Stimulated activated CD8-positive, alpha-beta memory T cell treated with anti-CD3 and anti-CD28 coated beads, Interleukin-2, amount 100 ng/mL, for 1 hour (primary cell): ENCODE data around the gene CMSS1.
"Not testable (repeated sequence)": the region's sequence is repeated elsewhere in the genome, so short reads cannot be mapped to it uniquely, and the experiment has no call there.

Source experiments
- DNase-seq, 2 donors: peaks; one replicate each; pipeline ENCODE4 v3.0.0-alpha.2; 2020; ENCODE audit warnings: low read depth in 2 of 2

The CMSS1 gene

DNA sequence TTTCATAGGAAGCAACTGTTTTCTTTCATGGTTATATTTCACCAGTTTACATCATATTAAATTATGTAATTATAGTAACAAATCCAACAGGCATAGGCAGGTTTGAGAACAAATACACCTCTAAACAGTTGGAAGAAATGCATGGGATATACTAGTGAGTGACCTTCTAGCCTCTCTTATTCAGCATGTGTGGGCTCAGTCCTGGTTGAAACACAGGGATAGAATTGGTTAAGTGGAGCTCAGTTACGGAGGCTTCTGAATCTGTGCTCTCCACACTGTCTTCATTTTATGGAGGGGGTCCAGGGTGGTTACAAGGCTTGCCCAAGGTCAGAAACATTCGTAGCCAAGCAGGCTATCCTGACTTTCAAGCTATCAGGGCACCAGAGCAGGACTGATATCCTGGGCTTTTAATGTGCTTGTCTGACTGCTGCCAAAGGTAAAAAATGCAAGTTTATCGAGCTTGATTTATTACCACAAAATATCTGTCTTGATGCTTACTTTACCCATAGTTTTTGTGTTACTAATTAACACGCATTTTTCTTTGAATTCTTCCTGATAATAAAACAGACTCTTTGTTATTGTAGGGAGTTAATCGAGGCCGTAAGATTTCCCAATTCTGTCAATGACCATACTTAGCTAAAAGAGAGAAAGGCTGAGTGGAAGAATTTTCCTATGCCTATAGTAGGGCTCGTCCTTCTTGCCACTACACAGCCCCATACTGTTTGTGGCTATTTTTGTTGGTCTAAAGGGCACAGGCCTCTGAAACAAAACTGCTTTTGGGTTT is 207.1 kb downstream of the CMSS1 start:
- DNase-seq: no peak

DNA sequence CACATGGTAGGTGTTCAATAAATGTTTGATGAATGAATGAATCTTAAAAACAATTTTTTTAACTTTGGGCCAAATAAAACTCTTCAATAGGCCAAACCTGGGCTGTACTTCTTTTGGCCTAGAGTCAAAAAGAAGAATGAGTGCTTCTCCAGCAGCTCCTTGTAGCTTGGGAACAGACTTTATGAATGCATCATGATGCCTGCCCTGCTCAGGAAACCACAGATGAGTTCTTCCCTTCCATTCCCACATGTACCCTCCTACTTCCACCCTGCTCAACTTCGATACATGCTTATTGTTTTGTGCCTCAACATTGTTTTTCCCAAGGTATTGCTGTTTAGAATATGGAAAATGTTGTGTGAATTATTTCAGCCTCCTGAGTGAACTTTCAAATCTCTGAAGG is 209.7 kb downstream of the CMSS1 start:
- no peak for DNase-seq

DNA sequence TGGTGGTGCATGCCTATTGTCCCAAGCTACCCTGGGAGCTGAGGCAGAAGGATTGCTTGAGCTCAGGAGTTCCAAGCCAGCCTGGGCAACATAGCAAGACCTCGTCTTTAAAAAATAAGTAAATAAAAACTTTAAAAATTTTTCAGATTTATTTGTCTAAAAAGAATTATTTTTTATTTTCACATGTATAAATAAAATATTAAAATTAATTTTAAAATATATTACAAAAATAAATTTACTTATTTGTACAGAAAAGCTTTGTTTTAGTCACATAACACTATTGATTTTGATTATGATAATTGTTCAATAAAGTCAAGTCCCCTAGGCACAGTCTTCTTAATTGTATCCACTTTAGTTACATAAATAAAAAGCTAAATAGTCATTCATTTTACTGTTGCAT is 211.4 kb downstream of the CMSS1 start:
- DNase-seq: no peak

DNA sequence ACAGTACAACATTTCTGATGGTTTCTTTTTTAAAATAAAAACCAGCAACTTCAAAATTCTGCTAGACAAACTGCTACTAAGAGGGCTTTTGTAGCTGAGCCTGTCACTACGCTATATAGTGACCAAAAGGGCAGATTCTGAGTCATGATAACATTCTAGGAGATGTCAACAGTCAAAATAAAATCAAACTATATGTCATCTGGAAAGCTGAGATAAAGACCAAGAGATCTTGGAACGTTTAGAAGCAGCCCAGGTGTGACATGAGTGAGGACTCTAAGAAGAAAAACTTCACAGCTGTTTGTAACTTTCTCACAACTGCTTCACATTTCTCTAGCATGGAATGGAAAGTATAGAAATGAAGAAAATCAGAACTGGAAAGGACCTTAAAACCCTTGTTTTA is 212.0 kb downstream of the CMSS1 start:
- no peak for DNase-seq

DNA sequence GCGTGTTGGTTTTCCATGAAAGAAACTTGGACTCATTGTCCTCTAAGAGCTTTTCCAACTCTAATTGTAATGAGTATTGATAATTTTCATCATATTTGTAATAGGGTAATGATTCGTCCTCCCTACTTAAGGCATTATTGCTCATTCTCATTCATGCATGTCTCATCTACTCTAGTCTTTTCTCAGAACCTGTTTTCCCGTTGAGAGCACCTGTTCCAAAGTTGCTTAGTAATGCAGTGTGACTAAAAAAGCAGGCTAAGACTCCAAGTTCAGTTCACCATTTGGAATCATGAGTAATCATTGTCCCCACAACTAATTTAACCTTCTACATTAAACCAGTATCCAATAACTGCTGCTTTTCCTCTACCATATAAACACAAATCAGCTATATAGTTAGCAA is 212.7 kb downstream of the CMSS1 start:
- no peak for DNase-seq

DNA sequence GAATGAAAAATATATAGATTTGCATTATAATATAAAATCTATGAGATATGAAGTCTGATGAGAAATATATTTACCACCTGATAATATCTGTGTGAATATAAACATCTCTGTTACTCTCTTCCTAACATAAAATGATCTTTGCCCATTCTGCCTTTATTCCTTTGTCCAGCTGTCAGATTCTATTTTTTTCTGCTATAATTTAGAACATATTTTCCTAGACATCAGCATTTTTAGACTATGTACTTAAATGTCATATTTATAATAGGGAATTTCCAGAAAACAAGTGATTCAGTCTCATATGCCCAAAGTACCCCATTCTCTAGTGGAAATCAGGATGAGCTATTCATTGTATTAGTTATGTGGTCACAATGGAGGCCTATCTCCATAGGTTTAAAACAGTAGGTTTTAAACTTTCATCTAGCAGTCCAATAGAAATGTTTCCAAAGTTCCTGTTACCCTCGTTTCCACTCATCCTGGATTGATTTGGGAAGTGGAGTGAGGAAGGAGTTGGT is 213.3 kb downstream of the CMSS1 start:
- no peak for DNase-seq

DNA sequence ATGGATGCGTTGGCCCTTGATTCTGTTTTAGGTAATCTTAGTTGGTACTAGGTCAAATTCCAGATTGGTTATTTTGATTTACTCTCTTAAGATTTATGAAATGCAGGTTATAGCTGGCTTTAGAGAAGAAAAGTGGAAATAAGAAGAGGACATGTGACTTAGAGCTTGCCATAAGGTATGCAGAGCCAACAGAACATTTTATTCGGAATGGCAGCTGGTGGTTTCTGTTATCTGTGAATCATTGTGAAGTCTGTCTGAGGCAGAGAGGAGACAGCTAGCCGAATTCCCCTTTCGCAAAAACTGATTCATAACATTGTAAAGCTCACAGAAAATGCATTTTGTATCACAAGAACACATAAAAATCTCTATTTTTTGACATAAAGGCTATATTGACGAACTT is 214.6 kb downstream of the CMSS1 start:
- no peak for DNase-seq

DNA sequence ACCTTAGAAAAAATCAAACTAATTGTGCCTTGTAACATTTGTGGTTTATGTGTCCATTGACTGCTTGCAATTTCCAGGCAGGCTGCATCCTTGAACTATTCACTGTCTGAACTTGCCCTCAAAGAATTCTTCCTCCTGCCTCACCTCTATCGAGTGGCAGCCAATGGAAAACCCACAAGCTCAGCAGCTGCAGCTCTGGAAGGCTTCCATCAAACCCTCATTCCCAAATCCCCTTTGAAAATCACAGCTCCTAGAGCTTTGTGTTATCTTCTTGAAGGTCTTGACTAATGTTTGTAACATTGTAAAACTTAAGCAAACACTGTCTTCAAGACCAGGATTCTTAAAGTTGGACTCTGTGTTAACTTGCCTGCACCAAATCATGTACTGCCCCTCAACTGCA is 215.5 kb downstream of the CMSS1 start:
- no peak for DNase-seq

DNA sequence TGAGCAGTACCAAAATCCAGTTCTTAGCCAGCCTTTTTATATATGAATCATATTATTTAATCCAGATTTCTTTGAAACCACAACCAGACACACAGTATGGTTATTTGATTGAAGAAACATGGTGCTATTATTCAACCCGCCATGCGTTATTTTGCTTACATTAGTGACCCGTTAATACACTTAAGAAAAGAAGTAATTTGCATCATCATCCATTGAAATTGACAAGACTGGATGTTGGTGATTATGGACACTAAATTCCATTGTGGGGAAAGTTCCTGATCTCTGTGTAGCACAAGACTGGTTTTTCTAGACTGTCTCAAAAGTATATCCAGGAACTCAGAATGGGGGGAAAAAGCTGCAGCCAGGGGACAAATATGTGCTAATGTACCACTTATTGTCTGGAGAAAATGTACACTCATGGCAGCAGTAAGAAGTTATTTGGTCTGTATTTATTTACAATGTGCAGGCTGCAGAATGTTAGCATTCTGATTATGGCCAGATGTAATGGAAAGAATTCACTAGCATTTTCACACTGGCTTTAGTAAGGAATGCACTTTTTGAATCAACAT is 216.3 kb downstream of the CMSS1 start:
- no peak for DNase-seq

DNA sequence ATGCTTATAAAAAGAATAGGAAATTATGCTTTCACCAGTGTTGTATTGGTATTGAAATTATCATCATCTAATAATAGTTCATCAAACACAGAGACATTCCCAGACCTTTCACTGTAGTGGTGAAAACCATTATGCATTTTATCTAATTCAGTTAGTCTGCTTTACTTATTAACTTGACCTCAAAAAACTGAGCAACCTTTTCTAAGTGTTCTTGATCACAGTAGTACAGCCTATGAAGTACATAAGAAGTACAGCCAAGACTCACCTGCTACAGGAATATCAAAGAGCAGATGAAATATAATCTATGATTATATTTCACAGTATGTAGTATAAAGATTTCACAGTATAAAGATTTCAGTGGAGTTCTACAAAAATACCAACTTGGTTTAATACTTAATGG is 221.4 kb downstream of the CMSS1 start:
- DNase-seq: no peak

DNA sequence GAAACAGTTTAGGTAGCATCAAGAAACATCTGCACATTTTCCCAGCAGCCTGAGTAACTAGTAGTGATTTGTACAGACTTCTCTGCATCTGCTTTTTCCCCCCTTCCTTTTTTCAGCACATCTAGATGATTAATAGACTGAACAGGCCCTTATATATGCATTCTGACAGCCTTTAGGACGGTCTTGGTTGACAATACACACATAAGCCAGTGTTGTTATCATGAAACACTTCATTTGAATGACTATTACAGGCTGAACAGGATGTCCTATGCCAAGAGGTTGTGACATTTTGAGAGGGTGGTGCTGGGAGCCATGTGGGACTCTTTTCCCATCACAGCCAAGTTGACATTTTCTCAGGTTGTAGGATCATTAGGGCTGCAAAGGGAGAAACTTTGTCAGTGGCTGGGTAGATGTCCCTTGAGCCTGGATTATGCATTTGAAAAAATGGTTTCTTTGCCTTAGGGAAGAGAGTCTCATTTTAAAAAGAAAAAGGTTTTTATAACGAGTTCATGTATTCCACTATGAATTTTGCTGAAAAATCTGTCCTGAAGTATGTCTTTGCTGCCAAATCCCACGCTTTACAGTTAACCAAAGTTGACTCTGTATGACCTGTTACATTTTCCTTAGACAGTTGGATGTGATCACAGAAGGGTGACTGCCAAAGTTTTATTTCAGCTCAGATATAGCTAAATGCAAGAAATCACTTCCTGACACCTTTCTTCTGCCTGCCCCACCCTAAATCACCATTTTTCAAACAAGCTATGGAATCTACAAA is 223.0 kb downstream of the CMSS1 start:
- no peak for DNase-seq

DNA sequence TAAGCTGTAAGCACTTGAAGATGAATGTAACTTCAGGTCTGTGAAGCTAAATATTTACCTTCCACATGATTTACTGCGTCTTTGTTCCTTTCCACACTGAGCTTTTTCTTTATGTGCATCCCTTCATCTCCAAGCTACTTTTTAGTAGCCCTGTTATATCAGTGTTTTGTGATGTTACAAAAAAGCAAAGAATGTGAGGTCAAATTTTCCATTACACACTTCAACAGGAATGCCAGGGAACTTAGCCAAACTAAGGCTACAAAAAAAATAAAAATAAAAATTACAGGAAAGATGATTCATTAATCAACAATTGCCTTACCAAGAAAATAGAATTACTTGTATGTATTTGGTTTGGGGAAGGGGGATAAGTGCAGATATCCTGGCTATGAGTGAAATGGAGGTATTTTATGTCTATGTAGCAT is 223.7 kb downstream of the CMSS1 start:
- no peak for DNase-seq

DNA sequence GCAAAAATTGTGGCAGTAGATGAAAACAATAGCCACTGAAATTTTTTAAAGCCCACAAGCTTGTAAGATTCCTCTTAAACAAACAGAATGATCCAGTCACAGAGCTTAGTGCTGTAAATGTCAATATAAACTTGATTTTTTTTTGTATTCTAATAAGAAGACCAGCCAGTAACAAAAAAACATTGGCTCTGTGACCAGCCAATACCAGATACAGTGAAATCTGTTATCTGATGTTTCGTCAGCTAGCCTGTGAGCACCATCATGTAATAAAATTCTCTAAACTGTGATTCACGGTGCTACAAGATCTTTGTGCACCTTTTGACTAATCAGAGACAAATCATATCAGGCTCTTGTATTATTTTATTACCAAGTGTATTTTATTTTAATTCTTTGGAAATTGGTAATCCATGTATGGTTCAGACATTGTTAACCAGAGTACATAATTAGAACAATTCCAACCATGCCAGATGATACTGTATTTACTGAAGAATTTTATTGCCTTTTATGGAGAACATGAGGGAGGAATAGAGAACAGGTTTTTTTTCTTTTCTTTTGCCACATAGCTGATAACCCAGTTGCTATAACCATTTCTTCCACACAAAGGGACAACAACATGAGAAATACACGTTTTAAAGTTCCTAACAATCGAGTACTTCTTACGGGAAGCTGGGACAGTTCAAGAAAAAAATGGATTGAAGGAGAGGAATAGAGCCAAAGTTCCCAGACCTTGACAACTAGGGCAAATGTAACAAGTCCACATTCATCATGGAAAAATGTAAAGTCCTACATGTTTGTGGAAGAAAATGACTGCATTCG is 224.7 kb downstream of the CMSS1 start:
- DNase-seq: no peak

DNA sequence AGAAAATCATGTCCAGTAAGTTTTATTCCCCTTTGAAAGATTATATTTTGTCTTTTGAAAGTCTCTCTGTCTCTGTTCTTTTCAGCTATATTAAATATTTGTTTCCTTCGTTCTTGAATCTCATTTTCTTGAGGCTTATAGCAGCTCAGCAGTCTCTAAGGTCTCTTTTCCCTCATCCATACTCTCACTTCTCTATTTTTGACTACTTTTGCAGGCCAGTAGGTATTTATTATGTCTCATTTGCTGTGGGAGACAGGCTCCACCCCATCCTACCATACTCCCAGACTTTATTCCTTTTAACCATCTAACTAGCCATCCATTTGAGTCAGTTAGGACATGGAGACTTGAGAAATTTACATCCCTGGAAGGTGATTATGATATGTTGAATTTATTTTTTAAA is 225.6 kb downstream of the CMSS1 start:
- no peak for DNase-seq

DNA sequence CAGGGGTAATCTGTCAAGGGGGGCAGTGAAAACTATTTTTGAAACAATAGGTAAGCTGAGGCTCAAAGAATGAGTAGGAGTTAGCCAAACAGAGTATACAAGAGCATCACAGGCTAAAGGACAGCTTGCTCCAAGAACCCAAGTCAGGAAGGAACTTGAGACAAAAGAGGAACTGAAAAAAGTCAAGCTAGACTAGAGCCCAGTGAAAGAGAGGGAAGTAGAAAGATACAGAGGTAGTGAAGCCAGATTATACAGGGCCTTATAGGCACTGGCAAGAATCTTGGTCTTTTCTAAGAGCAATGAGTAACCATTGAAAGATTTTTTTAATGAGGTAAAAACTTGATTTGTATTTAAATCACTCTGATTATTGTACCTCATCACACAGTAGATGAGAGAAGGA is 226.7 kb downstream of the CMSS1 start:
- DNase-seq: no peak

DNA sequence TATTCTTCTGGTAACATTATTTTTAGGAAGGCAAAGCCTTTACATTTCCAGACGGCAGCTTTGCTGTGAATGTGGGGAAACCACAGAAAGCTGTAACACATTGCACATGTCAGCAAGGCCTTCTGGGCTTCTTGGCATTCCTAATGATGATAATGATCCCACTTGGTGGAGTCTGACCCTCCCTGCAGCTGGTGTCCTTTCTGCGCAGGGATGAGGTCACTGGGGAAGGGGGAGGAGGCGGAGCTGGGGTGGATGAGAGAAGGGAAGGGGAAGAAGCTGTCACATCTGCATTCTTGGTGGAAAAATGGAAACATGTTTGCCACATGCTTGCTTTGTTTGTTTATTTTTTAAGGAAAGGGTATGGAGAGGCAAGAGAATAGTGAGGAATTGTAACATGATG is 228.0 kb downstream of the CMSS1 start:
- no peak for DNase-seq

DNA sequence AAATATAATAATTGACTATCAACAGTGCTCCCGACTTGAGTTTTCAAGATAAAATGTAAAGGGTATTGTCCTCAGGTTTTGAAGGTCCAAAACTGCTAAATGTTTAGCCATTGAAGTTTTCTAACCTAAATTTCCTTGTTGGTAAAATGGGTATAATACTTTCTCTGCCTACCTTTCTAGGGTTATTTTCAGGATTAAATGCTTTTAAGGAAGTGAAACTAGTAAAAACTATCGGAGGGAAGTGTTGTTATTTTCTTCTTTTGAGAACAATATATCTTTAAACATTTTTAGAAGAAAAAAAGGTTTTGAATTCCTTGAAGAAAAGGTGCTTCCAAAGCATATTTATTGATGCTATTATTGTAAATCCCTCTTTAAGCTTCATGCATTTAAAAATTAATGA is 229.3 kb downstream of the CMSS1 start:
- no peak for DNase-seq

DNA sequence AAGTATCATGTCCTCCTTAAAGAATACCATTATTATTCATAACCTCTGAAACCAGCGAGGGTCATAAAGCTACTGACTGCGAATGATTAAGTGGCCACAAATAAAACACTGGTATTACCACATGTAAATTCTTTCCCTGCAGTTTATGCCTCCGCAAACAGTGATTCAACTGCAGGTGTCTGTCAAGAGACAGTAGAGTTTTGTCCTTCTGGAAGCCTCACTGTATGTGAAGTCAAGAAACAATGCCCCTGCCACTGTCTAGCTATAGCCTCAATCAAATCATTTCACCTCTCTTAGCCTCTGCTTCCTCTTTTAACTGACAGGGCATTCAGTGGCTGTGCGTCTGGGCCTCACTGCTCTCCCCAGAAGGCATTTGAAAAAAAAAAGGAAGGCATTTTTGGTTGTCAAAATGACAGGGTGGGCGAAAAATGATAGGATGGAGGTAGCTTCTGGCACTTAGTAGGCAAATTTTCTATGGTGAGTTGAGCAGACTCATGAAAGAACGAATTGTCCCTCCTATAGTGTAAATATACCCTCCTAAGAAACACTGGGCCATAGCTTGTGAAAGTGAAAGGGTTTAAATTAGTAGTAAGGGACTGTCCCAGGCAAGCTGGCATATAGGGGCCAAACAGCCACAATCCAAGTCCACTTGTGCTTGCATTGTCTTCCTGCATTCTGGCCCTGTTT is 229.9 kb downstream of the CMSS1 start:
- no peak for DNase-seq

DNA sequence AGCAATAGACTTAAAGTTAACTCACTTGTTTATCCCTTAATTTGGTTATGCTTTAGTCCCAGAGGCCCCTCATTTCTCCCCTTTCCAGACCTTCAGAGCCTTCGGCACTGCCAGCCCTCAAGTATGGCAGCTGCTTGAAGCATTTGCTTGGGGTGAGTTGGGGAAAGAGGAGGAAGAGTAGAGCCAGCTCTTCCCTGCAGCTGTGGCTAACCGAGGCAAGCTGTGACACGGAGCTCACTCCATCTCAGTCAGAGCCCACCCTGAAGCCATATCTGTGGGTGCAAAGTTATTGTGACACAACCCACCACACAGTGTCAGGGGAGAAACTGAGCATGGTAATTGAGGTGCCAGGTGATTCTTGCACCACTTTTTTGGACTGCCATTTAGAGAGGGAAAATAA is 230.6 kb downstream of the CMSS1 start:
- no peak for DNase-seq

DNA sequence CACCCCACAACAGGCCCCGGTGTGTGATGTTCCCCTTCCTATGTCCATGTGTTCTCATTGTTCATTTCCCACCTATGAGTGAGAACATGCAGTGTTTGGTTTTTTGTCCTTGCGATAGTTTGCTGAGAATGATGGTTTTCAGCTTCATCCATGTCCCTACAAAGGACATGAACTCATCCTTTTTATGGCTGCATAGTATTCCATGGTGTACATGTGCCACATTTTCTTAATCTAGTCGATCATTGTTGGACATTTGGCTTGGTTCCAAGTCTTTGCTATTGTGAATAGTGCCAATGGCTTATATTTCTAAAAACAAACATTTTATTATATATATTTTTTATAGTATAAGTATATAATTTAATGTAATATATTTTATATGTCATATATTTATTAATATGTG is 233.9 kb downstream of the CMSS1 start:
- not testable (repeated sequence) for DNase-seq

DNA sequence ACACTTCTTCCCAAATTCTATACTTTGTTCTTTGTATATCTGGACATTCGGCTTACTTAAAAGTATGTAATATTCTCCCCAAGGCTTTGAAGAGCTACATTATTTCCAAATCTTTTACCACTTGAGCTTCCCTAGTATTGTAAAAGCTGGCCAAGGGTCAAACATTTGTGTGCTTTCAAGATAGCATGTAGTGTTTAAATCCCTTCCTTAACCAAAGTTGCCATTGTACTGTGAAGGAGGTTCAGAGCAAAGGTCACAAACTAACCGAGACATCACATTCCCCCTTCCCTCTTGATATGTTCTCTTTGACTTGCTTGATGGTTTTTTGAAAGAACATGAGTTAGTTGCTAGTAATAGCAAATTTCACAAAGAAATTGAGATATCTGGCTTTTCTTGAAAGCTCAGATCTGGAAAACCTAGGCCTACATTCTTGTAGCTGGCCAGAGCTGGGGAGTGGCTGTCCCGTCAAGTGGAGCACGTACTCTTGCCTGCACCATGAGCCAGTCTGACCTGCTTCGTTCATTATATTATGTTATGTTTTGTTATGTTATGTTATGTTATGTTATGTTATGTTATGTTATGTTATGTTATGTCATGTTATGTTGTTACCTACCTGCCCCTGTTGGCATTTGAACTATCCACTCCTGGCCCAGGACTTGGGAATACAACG is 236.4 kb downstream of the CMSS1 start:
- no peak for DNase-seq
